GM18499 (cell line): ENCODE data around the gene FLNB.

Source experiments
- ATAC-seq: cut with Tn5 transposase; IDR thresholded peaks from one replicate; pipeline ENCODE4 v1.9.1; 2021; ENCODE audit warnings: moderate number of reproducible peaks; ENCODE audit not compliant: insufficient read depth, unreplicated experiment

FLNB gene

GRCh38 chr3:58155838-58156237, 147.6 kb downstream of the FLNB start:
- no peak for ATAC-seq

GRCh38 chr3:58157700-58158099, 149.5 kb downstream of the FLNB start:
- ATAC-seq = no peak

- no peak for ATAC-seq
These were observed 150.4 kb downstream of the FLNB start for GRCh38 chr3:58158442-58159153.

- no peak for ATAC-seq
These were observed 152.2 kb downstream of the FLNB start for GRCh38 chr3:58160399-58160798.

- ATAC-seq = no peak
These were observed 153.5 kb downstream of the FLNB start for GRCh38 chr3:58161435-58162398.

- ATAC-seq = no peak
These were observed 155.0 kb downstream of the FLNB start for GRCh38 chr3:58163234-58163633.

GRCh38 chr3:58164199-58164879, 156.1 kb downstream of the FLNB start:
- no peak for ATAC-seq

GRCh38 chr3:58164906-58165821, 156.9 kb downstream of the FLNB start:
- ATAC-seq = no peak

- no peak for ATAC-seq
These were observed 159.5 kb downstream of the FLNB start for GRCh38 chr3:58167431-58168351.

- no peak for ATAC-seq
These were observed 160.3 kb downstream of the FLNB start for GRCh38 chr3:58168498-58168897.

- ATAC-seq = no peak
These were observed 161.1 kb downstream of the FLNB start for GRCh38 chr3:58169371-58169770.

GRCh38 chr3:58170376-58170775, 162.2 kb downstream of the FLNB start:
- ATAC-seq = no peak

- no peak for ATAC-seq
These were observed 162.9 kb downstream of the FLNB start for GRCh38 chr3:58171126-58171525.

GRCh38 chr3:58173029-58173668, 164.9 kb downstream of the FLNB start:
- no peak for ATAC-seq

- ATAC-seq = no peak
These were observed 165.6 kb downstream of the FLNB start for GRCh38 chr3:58173669-58174398.

- ATAC-seq = no peak
These were observed 166.9 kb downstream of the FLNB start for GRCh38 chr3:58175187-58175436.

GRCh38 chr3:58175437-58176184, 167.4 kb downstream of the FLNB start:
- ATAC-seq = no peak
